HG03066 (cell line): Measurements from ENCODE around the gene ST3GAL3.

ENCODE experiments used
- ATAC-seq: cut with Tn5 transposase; IDR thresholded peaks from one replicate; pipeline ENCODE4 v1.9.1; 2021; ENCODE audit warnings: low read depth; ENCODE audit not compliant: unreplicated experiment

The ST3GAL3 gene

DNA sequence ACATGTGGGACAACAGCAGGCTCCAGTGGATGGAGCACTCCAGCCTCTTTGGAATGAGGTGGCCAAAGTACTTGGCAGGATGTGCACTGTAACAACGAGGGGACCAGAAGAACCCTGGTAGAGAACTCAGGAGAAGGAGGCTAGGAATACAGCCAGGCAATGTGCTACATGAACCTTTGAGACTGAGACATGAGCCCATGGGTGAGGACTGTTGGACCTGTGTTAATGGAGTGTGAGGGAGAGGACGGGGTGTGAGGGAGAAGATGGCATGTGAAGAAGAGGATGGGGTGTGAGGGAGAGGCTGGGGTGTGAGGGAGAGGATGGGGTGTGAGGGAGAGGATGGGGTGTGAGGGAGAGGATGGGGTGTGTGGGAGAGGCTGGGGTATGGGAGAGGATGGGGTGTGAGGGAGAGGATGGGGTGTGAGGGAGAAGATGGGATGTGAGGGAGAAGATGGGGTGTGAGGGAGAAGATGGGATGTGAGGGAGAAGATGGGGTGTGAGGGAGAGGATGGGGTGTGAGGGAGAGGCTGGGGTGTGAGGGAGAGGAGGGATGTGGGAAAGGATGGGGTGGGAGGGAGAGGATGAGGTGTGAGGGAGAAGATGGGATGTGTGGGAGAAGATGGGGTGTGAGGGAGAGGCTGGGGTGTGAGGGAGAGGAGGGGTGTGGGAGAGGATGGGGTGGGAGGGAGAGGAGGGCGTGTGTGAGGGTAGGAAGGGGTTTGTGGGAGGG lies 164.0 kb downstream of the ST3GAL3 start:
- ATAC-seq, result no peak

DNA sequence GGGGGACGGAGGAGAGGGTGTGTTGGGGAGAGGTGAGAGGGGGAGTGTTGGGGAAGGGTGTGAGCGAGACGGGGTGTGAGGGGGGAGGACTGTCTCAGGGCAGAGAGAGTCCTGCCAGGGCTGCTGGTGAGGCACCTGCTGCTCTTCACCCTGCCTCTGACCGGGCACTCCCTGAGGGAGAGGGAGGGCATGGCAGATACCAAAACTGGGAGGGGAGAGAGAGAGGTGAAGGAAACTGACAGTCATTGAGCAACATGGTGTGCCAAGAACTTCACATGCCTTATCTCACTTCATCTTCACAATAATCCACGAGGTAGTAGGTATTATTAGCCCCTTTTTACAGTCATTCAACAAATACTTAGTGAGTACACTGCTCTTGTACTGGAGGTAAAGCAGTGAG lies 164.9 kb downstream of the ST3GAL3 start:
- no peak for ATAC-seq

DNA sequence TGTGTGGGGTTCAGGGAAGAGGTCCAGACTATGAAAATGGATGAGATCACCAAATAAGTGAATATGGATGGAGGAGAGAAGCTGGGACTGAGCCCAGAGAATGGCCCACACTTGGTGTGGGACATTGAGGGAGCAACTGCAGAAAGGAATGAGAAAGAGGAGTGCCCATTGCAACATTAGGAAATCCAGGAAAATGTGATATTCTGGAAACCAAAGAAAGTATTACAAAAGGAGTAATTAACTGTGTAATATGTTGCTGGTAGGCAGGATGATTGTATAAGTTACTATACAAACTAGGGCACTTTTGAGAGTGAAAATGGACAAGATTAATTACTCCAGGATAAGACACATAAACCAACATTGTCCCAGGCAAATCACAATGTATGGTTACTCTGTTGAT lies 166.5 kb downstream of the ST3GAL3 start:
- no peak for ATAC-seq

- ATAC-seq, result no peak
Observed at GRCh38 chr1:43874716-43875115, 167.4 kb downstream of the ST3GAL3 start.

- no peak for ATAC-seq
Observed at GRCh38 chr1:43875331-43875730, 168.0 kb downstream of the ST3GAL3 start.

GRCh38 chr1:43877101-43877500 lies 169.8 kb downstream of the ST3GAL3 start:
- no peak for ATAC-seq

- no peak for ATAC-seq
Observed at GRCh38 chr1:43878440-43878839, 171.1 kb downstream of the ST3GAL3 start.

DNA sequence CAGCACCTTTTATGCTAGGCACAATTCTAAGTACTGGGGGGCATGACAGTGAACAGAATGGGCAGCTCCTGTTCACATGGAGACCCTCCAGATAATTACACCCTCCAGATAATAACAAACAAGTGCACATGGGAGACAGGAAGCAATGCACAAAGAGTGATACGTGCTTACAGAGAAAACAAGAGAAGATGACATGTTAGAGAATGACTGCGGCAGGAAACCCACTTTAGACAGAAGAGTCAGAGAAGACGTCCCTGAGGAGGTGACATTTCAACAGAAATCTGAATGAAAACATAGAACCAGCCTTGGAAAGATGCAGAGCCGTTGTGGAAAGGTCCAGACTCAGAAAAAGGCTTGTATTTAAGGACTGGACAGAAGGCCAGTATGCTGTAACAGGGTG lies 171.5 kb downstream of the ST3GAL3 start:
- ATAC-seq, result no peak

- ATAC-seq, result no peak
Observed at GRCh38 chr1:43879414-43879813, 172.1 kb downstream of the ST3GAL3 start.

- ATAC-seq, result no peak
Observed at GRCh38 chr1:43879996-43880395, 172.7 kb downstream of the ST3GAL3 start.

DNA sequence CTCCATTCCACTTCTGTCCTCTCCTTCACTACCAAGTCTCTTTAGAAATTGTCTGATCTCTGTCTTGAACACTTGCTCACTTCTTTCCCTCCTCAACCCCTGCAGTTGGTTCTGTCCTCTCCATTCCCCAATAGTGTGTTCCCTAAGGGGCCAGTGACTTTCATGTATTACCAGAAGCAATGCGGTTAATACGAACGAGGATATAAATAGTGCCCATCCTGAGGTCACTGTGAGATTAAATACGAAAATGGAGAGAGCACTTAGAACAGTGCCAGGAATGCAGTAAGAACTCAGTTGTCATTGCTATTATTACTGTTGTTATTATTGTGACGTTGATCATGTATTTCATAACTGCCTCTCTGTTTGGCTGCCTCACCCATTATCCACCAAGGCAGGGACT lies 173.3 kb downstream of the ST3GAL3 start:
- no peak for ATAC-seq

DNA sequence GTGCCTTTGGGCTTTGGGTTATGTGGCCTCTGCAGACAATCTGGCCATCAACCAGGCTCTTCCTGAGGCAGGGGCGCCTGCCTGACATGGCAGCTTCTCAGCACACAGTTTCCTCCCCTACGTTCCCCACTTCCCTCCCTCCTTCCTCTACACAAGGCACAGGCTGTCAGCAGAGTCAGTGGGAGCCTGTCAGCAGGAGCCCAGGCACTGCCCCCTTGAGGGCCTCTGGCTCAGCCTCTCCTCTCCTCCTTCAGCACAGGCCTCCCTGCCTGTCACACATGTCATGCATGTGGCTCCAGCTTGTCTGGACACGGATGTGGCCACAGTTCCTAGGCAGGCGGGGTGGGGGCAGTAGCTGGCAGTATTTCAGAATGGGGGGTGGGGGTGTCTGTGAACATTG lies 174.1 kb downstream of the ST3GAL3 start:
- no peak for ATAC-seq

DNA sequence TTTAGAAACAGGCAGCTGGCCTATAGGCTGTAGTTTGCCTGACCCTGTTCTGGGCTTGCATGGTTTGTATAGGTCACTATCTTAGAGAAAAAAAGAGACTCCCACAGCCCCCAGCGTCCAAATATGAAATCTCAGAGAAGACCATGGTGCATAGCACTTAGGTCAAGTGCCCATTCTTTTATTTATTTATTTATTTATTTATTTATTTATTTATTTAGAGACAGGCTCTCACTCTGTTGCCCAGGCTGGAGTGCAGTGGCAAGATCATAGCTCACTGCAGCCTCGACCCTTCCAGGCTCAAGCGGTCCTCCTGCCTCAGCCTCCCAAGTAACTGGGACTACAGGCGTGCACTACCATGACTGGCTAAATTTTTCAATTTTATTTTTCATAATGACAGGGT lies 175.4 kb downstream of the ST3GAL3 start:
- ATAC-seq, result no peak

DNA sequence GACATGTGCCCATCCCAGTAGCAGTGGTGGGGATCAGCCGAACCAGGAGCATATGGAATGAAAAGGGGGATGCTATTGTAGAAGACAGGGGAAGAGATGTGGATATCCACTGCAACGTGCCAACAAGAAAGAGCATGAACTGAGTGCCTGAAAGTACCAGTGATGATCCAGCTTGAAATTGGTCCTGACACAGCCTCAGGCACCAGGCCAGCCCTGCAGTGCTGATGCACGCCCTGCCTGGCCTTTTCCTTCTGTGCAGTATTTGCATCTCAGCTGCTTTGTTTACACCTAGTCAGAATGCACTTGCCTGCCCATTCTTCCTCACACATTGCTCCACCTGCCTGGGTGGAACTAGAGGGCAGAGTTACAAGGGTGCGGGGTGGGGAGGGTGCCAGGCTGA lies 176.0 kb downstream of the ST3GAL3 start:
- ATAC-seq, result no peak

GRCh38 chr1:43885279-43885801 lies 178.0 kb downstream of the ST3GAL3 start:
- ATAC-seq, result no peak

DNA sequence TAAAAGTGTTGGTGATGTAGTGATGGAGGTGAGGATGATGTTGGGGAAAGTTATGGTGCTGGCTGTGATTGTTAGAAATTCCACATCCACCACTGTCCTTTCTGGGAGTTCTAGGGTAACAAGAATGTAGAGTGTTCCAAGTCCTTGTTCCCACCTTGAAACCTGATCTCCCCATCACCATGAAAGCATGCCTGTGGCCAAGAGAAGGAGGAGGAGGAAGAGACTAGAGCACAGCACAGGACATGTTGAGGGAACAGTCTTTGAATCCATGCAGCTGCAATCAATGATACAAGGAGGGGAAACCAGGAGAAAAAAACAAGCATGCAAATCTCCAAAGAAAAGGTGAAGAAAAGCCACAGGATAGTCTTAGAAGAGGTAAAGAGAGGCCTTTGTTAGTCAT lies 180.4 kb downstream of the ST3GAL3 start:
- ATAC-seq, result no peak

GRCh38 chr1:43890815-43891214 lies 183.5 kb downstream of the ST3GAL3 start:
- ATAC-seq, result no peak

- no peak for ATAC-seq
Observed at GRCh38 chr1:43893006-43893405, 185.7 kb downstream of the ST3GAL3 start.

DNA sequence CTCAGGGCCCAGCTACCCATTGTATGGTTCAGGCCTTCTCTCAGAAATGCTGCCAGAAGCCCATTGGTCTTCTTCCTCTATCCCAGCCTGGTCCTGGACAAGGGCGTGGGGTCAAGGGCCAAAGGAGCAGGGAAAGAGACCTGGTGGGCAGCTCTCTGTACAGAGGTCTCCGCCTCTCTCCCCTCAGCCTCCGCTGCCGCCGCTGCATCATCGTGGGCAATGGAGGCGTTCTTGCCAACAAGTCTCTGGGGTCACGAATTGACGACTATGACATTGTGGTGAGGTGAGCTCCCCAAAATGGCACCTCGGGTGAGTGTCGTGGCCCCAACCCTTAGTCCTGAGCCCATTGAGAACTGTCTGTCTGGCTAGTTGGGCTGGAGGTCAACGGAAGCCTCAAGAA lies 191.6 kb downstream of the ST3GAL3 start:
- no peak for ATAC-seq

- no peak for ATAC-seq
Observed at GRCh38 chr1:43900386-43900785, 193.1 kb downstream of the ST3GAL3 start.

- ATAC-seq, result no peak
Observed at GRCh38 chr1:43901196-43901961, 194.0 kb downstream of the ST3GAL3 start.
